SW 1271 (cell line): Measurements from ENCODE around the gene CCDC146.

ENCODE experiments used
- DNase-seq, 2 experiments: peaks; one replicate each; lab custom pipeline; 2025; lab: John Stamatoyannopoulos, UW

Gene CCDC146

GRCh38 chr7:77293046-77293445 lies 170.6 kb downstream of the CCDC146 start:
- DNase-seq, result no peak

GRCh38 chr7:77295549-77295948 lies 173.1 kb downstream of the CCDC146 start:
- DNase-seq, result no peak

- no peak for DNase-seq
Observed at GRCh38 chr7:77306231-77307067, 184.0 kb downstream of the CCDC146 start.

GRCh38 chr7:77308792-77309191 lies 186.4 kb downstream of the CCDC146 start:
- no peak for DNase-seq

GRCh38 chr7:77309714-77310220 lies 187.4 kb downstream of the CCDC146 start:
- DNase-seq, result no peak

GRCh38 chr7:77310982-77311381 lies 188.6 kb downstream of the CCDC146 start:
- no peak for DNase-seq

- no peak for DNase-seq
Observed at GRCh38 chr7:77313085-77313484, 190.7 kb downstream of the CCDC146 start.

GRCh38 chr7:77313876-77314480 lies 191.6 kb downstream of the CCDC146 start:
- no peak for DNase-seq

GRCh38 chr7:77315182-77315591 lies 192.8 kb downstream of the CCDC146 start:
- no peak for DNase-seq

GRCh38 chr7:77316219-77316978 lies 194.0 kb downstream of the CCDC146 start:
- DNase-seq, result no peak

GRCh38 chr7:77318019-77318418 lies 195.6 kb downstream of the CCDC146 start:
- DNase-seq, result no peak

GRCh38 chr7:77320137-77320536 lies 197.7 kb downstream of the CCDC146 start:
- no peak for DNase-seq

GRCh38 chr7:77320714-77321113 lies 198.3 kb downstream of the CCDC146 start:
- DNase-seq, result no peak

- DNase-seq, result no peak
Observed at GRCh38 chr7:77321300-77321699, 198.9 kb downstream of the CCDC146 start.

GRCh38 chr7:77326131-77326530 lies 203.7 kb downstream of the CCDC146 start:
- DNase-seq, result no peak

- no peak for DNase-seq
Observed at GRCh38 chr7:77327067-77327931, 204.9 kb downstream of the CCDC146 start.

GRCh38 chr7:77327932-77328628 lies 205.7 kb downstream of the CCDC146 start:
- no peak for DNase-seq

GRCh38 chr7:77328669-77329068 lies 206.3 kb downstream of the CCDC146 start:
- DNase-seq, result no peak

GRCh38 chr7:77329466-77330168 lies 207.2 kb downstream of the CCDC146 start:
- no peak for DNase-seq

- no peak for DNase-seq
Observed at GRCh38 chr7:77330169-77330882, 207.9 kb downstream of the CCDC146 start.
